ENCODE results near the gene ADRA2B.

Gene ADRA2B

DNA sequence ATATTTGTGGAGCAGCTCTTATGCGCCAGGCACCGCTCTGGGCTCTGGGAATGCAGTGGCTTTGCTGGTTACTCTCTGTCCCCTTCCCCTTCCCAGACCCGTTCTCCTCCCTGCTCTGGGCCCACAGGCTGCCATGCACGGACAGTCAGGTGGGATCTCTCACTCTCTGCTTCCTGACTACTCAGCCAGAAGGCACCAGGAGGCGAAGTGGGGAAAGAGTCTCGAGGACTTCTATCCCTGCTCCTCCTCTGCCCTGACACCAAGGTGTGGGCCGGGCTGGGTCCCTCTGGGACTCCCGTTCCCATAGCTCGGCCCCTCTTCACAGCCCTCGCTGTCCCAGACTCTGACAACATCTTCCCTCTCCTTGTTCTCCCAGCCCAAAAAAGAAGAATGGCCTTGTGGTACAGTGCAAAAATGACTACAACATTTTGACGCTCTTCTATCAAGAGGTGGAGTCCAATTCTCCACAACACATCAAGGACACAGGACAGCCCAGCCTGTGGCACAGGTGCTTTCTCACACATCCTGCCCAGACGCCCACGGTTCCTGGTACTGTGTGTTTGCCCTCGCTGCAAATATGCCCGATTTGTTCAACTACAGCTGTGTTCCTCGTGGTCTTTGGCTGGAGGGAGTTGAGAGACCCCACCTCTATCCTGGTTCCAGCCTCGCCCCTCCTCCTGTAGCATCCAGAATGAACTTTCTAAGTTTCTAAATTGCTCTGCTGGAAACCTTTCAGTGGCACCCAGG is 42.9 kb upstream of the ADRA2B start:
- no peak overlapping the region for H3K27ac ChIP-seq
- ChIA-PET POLR2A (ENCODE audit: low non-redundant PET) (no interaction called here), CTCF (interaction anchor here (1.4 kb wide), 1 partner anchor 15 kb away, joined by 4 read pairs; no protein-coding TSS in a partner anchor)
- TF ChIP-seq, protein P1, sequence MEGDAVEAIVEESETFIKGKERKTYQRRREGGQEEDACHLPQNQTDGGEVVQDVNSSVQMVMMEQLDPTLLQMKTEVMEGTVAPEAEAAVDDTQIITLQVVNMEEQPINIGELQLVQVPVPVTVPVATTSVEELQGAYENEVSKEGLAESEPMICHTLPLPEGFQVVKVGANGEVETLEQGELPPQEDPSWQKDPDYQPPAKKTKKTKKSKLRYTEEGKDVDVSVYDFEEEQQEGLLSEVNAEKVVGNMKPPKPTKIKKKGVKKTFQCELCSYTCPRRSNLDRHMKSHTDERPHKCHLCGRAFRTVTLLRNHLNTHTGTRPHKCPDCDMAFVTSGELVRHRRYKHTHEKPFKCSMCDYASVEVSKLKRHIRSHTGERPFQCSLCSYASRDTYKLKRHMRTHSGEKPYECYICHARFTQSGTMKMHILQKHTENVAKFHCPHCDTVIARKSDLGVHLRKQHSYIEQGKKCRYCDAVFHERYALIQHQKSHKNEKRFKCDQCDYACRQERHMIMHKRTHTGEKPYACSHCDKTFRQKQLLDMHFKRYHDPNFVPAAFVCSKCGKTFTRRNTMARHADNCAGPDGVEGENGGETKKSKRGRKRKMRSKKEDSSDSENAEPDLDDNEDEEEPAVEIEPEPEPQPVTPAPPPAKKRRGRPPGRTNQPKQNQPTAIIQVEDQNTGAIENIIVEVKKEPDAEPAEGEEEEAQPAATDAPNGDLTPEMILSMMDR (conservative IDR thresholded peaks at IDR 0.05; ENCODE audit: low read depth): no peak
- no peak for DNase-seq (ENCODE audit: low spot score)

DNA sequence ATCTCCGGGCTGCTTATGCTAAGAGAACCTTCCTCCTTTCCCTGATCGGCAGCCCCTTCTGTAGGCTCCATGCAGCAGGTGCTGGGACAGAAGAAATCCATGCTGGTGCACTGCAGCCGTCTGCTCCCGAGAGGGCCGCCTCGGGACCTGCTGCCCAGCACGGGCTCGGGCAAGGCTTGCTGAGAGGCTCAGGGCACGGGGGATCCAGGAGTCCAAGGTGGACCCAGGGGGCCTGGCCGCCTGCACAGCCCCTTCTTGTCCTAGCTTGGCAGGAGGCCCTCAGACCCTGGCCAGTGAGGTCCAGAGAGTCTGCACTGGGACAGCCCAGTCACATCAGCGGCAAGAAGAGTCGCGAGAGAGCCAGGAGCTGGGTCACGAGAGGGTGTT is 42.2 kb upstream of the ADRA2B start:
- DNase-seq (ENCODE audit: low spot score): no peak
- H3K27ac ChIP-seq: no peak overlapping the region
- CTCF ChIA-PET: interaction anchor here (1.4 kb wide), 1 partner anchor 16 kb away, joined by 6 read pairs; no protein-coding TSS in a partner anchor
- POLR2A ChIA-PET (ENCODE audit: low non-redundant PET): no interaction called here
- TF ChIP-seq, protein P1 (conservative IDR thresholded peaks at IDR 0.05; ENCODE audit: low read depth): no peak

DNA sequence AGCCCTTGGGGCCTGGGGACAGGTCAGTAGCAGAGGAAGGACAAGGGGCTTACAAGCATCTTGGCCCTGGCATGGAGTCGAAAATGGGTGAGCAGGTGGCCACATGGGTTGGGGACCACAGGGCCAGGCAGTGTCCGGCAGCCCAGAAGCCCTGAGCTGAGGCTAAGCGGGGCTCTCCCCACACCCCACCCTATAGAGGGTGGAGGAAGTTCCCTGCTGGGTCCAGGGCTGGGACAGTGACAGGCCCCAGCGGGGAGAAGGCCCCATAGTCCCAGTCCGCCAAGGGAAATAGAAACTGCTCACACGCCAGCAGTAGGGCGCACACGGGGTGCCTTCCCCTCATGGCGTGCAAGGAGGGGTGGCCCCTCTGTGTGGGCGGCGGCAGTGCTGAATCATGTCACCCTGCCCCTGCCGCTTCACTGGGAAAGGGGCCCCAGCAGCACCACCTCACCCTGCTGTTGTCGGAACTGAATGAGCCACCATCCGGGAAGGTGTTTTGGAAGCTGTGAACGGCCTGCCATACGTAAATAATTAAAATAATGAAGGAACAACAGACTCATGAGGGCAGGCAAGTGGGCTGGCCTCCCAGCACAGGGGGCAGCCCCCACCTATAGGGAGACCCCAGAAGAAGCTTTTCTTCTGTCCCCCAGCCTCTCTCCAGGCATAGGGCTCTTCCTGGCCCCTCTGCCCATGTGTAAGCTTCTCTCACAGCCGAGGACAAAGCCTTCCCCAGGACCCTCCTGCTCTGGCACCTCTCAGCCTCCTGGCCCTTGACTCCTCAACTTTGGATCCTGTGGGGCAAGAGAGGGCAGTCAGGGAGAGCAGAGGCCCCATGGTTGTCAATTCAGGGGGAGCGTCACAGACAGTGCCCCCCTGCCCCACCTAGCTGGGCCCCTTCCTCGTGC is 41.5 kb upstream of the ADRA2B start:
- CTCF ChIA-PET: interaction anchor here (0.8 to 1.4 kb wide), 2 partner anchors 16 to 19 kb away, joined by 3 to 6 read pairs; partner anchors contain the start of gene ASTL
- TF ChIP-seq, protein P1 (conservative IDR thresholded peaks at IDR 0.05; ENCODE audit: low read depth): no peak
- DNase-seq (ENCODE audit: low spot score): no peak
- POLR2A ChIA-PET (ENCODE audit: low non-redundant PET): no interaction called here
- H3K27ac ChIP-seq: no peak overlapping the region

DNA sequence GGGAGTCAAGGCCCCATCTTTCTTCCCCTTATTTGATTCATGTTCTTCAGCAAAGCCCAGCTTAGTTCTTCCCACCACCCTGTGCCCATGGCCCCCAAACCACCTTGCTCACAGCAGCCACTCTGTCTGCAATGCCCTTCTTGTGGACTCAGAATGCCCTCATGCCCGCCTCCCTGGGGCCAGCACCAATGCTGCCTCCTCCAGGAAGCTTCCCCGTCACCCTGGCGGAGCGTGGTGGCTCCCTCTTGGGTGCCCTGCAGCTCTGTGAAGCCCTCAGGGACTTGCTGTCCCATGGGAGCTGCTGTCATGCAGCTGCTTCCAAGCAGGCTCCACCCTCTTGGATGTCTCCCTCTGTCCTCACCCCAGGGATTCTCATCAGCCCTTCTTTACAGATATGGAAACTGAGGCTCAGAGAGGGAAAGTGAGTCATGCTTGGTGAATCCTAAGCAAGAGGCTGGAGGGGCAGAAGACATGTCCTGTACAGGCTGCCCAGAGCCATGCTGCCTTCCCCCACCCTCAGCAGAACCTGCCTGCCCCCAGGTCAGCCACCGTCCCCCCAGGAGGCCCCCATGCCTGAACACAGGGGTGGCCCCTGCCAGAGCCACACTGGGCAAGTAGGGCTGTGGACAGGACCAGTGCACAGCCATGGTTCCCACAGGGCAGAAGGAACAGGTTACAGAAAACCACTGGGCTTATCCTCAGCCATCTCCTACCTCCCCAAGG is 40.7 kb upstream of the ADRA2B start:
- no peak overlapping the region for H3K27ac ChIP-seq
- DNase-seq (ENCODE audit: low spot score): no peak
- TF ChIP-seq, protein P1 (conservative IDR thresholded peaks at IDR 0.05; ENCODE audit: low read depth): no peak
- ChIA-PET POLR2A (ENCODE audit: low non-redundant PET) (no interaction called here), CTCF (no interaction called here)

DNA sequence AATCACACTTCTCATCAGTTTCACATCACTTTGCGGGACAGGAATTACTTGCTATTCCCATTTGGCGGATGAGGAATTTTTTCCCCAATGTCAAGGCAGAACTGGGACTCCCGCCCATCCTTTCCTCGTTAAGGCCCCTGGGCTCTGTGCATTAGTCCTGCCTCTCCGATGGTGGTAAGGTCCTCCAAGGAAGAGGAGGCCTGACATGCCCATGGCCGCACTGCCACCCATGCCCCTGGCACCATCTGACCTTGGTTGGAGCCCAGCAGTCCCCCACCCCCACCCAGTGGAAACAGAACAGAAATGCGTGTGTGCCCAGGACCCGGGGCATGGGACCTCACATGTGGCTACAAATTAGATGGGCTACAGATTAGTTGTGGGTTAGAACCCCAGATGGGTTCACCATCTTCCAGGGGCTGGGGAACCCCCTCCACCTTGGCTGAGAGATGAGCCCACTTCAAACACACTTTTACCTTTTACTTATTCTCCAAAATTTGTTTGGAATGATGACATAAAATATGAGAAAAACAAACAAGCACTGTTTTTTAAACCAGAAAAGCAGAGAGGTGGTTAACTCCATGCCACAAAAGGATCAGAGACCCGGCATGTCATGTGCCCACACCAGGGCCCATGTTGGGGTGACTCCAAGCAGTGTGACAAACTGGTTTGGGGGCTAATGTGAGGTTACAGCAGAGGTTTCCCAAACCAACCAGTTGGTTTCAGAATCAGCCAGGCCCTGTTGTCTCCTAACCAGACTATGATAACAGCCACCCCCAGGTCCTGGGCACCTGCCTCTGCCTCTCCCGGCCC is 39.8 kb upstream of the ADRA2B start:
- TF ChIP-seq, protein P1 (conservative IDR thresholded peaks at IDR 0.05; ENCODE audit: low read depth): no peak
- CTCF ChIA-PET: interaction anchor here (0.6 kb wide), 1 partner anchor 84 kb away, joined by 3 read pairs; no protein-coding TSS in a partner anchor
- no peak for DNase-seq (ENCODE audit: low spot score)
- no peak overlapping the region for H3K27ac ChIP-seq
- POLR2A ChIA-PET (ENCODE audit: low non-redundant PET): no interaction called here
